Body of pancreas (tissue), 4 donors: ENCODE results near the gene TOP1. TPM values are rescaled to one million over a fixed set of nuclear protein-coding genes. Genes with fewer than 3 reads are reported as not detected.

Experiments used
- ATAC-seq: fragments of 150-250 bp; one replicate; pipeline ENCODE4 v1.9.1; 2016
- DNase-seq, 4 donors: peaks; one replicate each; pipeline ENCODE4 v3.0.0-alpha.2; 2019
- H3K27ac ChIP-seq, 4 donors: fragments of 200-600 bp; sonication (generic); 1 replicate in 3 of 4; 2 replicates in 1 of 4; pipeline versions ENCODE4 v1.5.1 to v1.6.1; 2016 to 2019; ENCODE audit warnings: mild to moderate bottlenecking in 1 of 4, mixed read lengths in 1 of 4, moderate library complexity in 1 of 4
- H3K27me3 ChIP-seq, 2 donors: fragments of 200-600 bp; sonication (generic); one replicate each; pipeline ENCODE4 v1.6.0; 2016; ENCODE audit warnings: mild to moderate bottlenecking in 1 of 2
- H3K36me3 ChIP-seq, 2 donors: fragments of 200-600 bp; sonication (generic); replicated peaks in 1 of 2; 2 replicates each; pipeline ENCODE4 v1.5.1; 2016; ENCODE audit warnings: low read depth in 2 of 2; ENCODE audit not compliant: insufficient read depth in 1 of 2
- H3K4me1 ChIP-seq: fragments of 200-600 bp; sonication (generic); one replicate; pipeline ENCODE4 v1.6.0; 2016
- H3K4me3 ChIP-seq, 2 donors: fragments of 200-600 bp; sonication (generic); 1 replicate in 1 of 2; 2 replicates in 1 of 2; pipeline ENCODE4 v1.5.1; 2016 to 2019
- H3K9me3 ChIP-seq, 3 donors: fragments of 200-600 bp; sonication (generic); 1 replicate in 2 of 3; 2 replicates in 1 of 3; pipeline ENCODE4 v1.5.1; 2016
- POLR2A ChIP-seq, 3 donors: fragments of 450-650 bp; IDR thresholded peaks; one replicate each; pipeline ENCODE4 v1.6.1; 2016; ENCODE audit warnings: antibody characterized with exemption in 3 of 3, mild to moderate bottlenecking in 2 of 3
- WGBS, 2 donors: methylation state at CpG; one replicate each; pipeline ENCODE4 v1.1.5; 2017; 5-methylcytosine and 5-hydroxymethylcytosine counted together
- intact Hi-C: fragments of 100-400 bp; cut with DNase I; formaldehyde crosslinking; loops from one replicate; pipeline ENCODE4 v1.15.1; 2023
- total RNA-seq, 2 donors: library from RNA; depleted of rRNA; stranded (reverse); fragments of >200 nt; gene quantifications; one replicate each; pipeline ENCODE4 v1.1.0, GENCODE V29; 2016
- TF ChIP-seq, protein P1 (sequence below), 7 experiments: fragments of 450-650 bp in 4 of 7; fragments of 200-600 bp in 3 of 7; sonication (generic) in 3 of 7; IDR thresholded peaks; one replicate each; pipeline ENCODE4 v1.5.1; 2016 to 2019; ENCODE audit warnings: antibody characterized with exemption in 7 of 7

TOP1 gene
- total RNA-seq, 2 donors from 2014 or later = 12.2 to 18.5 TPM

DNA sequence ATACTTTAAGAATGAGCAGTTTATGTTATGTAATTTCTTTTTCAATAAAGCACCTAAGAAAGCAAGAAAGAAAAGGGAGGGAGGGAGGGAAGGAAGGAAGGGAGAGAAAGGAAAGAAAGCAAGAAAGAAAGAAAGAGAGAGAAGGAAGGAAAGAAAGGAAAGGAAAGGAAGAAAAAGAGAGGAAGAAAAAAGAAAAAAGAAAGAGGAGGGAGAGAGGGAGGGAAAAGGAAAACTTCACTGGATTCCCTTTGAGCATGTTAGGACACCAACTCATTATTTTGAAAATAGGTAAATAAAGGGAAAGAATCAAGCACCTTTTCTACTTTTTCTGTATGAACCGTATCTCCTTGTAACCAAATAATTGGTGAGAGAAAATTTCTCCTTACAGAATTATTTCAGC is 32.3 kb upstream of the TOP1 start:
- Histone ChIP-seq H3K27me3 (no peaks in the 10 kb centered on the region), H3K4me3 (no peak overlapping the region), H3K27ac (no peak overlapping the region), H3K36me3 (no peaks in the 10 kb centered on the region), H3K4me1 (no peaks in the 10 kb centered on the region), H3K9me3 (no peaks in the 10 kb centered on the region)
- no peak for ATAC-seq
- DNase-seq = no peak
- 92 to 100% methylated on average over 1 of the region's 1 CpG for WGBS, 2 donors
- intact Hi-C loops = no loop called here
- TF ChIP-seq, protein P1, sequence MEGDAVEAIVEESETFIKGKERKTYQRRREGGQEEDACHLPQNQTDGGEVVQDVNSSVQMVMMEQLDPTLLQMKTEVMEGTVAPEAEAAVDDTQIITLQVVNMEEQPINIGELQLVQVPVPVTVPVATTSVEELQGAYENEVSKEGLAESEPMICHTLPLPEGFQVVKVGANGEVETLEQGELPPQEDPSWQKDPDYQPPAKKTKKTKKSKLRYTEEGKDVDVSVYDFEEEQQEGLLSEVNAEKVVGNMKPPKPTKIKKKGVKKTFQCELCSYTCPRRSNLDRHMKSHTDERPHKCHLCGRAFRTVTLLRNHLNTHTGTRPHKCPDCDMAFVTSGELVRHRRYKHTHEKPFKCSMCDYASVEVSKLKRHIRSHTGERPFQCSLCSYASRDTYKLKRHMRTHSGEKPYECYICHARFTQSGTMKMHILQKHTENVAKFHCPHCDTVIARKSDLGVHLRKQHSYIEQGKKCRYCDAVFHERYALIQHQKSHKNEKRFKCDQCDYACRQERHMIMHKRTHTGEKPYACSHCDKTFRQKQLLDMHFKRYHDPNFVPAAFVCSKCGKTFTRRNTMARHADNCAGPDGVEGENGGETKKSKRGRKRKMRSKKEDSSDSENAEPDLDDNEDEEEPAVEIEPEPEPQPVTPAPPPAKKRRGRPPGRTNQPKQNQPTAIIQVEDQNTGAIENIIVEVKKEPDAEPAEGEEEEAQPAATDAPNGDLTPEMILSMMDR (IDR thresholded peaks at IDR 0.05) = no peak
- TF ChIP-seq POLR2A (IDR thresholded peaks at IDR 0.05) = no peak

DNA sequence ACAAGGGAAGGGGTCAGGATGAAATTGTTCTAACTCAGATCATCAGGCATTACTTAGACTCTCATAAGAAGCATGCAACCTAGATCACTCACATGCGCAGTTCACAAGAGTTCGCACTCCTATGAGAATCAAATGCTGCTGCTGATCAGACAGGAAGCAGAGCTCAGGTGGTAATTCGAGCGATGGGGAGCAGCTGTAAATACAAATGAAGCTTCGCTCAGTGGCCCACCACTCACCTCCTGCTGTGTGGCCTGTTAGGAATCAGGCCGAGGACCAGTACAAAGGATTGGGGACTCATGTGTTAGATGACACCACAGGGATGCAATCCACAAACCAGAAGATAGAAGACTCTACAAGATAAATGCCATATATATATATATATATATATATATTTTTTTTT is 31.5 kb upstream of the TOP1 start:
- TF ChIP-seq, protein P1 (IDR thresholded peaks at IDR 0.05) = no peak
- no peak for TF ChIP-seq POLR2A (IDR thresholded peaks at IDR 0.05)
- H3K36me3 ChIP-seq = no peaks in the 10 kb centered on the region
- H3K27me3 ChIP-seq = no peaks in the 10 kb centered on the region
- DNase-seq = no peak
- intact Hi-C loops = no loop called here
- H3K27ac ChIP-seq = no peak overlapping the region
- 85 to 92% methylated on average over 6 of the region's 6 CpGs for WGBS, 2 donors
- H3K9me3 ChIP-seq = no peaks in the 10 kb centered on the region
- peaks cover under 1% of the 10 kb centered on the region for H3K4me1 ChIP-seq
- H3K4me3 ChIP-seq = no peak overlapping the region
- no peak for ATAC-seq

DNA sequence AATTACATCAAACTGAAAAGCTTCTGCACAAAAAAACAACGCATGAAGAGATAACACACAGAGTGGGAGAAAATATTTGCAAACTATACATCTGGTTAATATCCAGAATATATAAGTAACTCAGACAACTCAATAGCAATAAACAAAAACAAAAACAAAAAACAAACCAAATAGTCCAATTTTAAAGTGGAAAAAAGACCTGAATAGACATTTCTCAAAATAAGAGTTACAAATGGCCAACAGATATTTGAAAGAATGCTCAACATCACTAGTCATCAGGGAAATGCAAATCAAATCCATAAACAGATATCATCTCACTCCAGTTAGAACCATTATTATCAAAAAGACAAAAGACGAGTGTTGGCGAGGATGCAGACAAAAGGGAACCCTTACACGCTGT is 28.8 kb upstream of the TOP1 start:
- H3K36me3 ChIP-seq = no peaks in the 10 kb centered on the region
- TF ChIP-seq POLR2A (IDR thresholded peaks at IDR 0.05) = no peak
- TF ChIP-seq, protein P1 (IDR thresholded peaks at IDR 0.05) = no peak
- WGBS, 2 donors = 89 to 96% methylated on average over 4 of the region's 4 CpGs
- no peak overlapping the region for H3K4me3 ChIP-seq
- H3K27ac ChIP-seq = no peak overlapping the region
- intact Hi-C loops = no loop called here
- ATAC-seq (no peak), DNase-seq (no peak)
- H3K4me1 ChIP-seq = peaks cover 23% of the 10 kb centered on the region
- H3K27me3 ChIP-seq = no peaks in the 10 kb centered on the region
- H3K9me3 ChIP-seq = no peaks in the 10 kb centered on the region

DNA sequence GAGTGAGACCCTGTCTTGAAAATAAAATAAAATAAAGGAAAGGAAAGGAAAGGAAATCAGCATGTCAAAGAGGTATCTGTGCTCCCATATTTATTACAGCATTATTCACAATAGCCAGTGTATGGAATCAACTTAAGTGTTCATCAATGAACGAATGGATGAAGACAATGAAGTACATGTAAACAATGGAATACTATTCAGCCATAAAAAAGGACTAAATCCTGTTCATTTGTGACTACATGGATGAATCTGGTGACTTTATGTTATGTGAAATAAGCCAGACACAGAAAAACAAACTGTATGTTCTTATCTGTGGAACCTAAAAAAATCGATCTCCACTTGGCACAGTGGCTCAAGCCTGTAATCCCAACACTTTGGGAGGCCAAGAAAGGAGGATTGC is 28.0 kb upstream of the TOP1 start:
- no peak overlapping the region for H3K4me3 ChIP-seq
- TF ChIP-seq POLR2A (IDR thresholded peaks at IDR 0.05) = no peak
- TF ChIP-seq, protein P1 (IDR thresholded peaks at IDR 0.05) = no peak
- intact Hi-C loops = no loop called here
- DNase-seq (no peak), ATAC-seq (no peak)
- no peaks in the 10 kb centered on the region for H3K9me3 ChIP-seq
- no peak overlapping the region for H3K27ac ChIP-seq
- H3K36me3 ChIP-seq = no peaks in the 10 kb centered on the region
- no peaks in the 10 kb centered on the region for H3K27me3 ChIP-seq
- H3K4me1 ChIP-seq = peaks cover 31% of the 10 kb centered on the region
- 62 to 70% methylated on average over 2 of the region's 2 CpGs for WGBS, 2 donors

DNA sequence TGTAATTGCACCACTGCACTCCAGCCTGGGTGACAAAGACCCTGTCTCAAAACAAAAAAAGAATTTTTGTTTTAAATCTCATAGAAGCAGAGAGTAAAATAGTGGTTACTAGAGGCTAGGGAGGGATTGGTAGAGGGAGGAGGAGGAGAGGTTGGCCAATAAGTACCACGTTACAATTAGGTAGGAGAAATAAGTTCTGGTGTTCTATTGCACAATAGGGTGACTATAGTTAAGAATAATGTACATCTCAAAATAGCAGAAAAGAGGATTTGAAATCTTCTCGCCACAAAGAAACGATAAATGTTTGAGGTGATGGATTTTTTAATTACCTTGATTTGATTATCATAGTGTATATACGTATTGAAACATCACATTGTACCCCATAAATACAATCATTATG is 27.1 kb upstream of the TOP1 start:
- intact Hi-C loops = no loop called here
- WGBS, 2 donors = 86% methylated on average over 4 of the region's 4 CpGs
- no peak overlapping the region for H3K4me3 ChIP-seq

More for the DNA sequence above, 27.1 kb upstream of the TOP1 start:
- no peak for TF ChIP-seq POLR2A (IDR thresholded peaks at IDR 0.05)
- TF ChIP-seq, protein P1 (IDR thresholded peaks at IDR 0.05) = no peak
- H3K36me3 ChIP-seq = no peaks in the 10 kb centered on the region
- H3K4me1 ChIP-seq = peaks cover 34% of the 10 kb centered on the region
- DNase-seq = no peak
- H3K27ac ChIP-seq = no peak overlapping the region
- no peaks in the 10 kb centered on the region for H3K27me3 ChIP-seq
- no peaks in the 10 kb centered on the region for H3K9me3 ChIP-seq
- ATAC-seq = no peak
